Measurements from ENCODE around the gene GON4L.
A peak's percentile ranks its signal among the peaks of the same experiment; 100 is the strongest.

Gene GON4L

GRCh38 chr1:155859881-155860871 lies 3.2 kb upstream of the GON4L start (continued):
- TF ChIP-seq ZNF26 (tag by site-specific recombination; IDR thresholded peaks at IDR 0.05) (no peak), ZNF391 (tag by site-specific recombination; IDR thresholded peaks at IDR 0.05; ENCODE audit: borderline replicate concordance, low read depth) (no peak; the same call in none of the 2 replicates), ZNF211 (tag by site-specific recombination; IDR thresholded peaks at IDR 0.05; ENCODE audit: low read depth) (no peak), ZIC2 (tag by site-specific recombination; IDR thresholded peaks at IDR 0.05) (peak; percentile 3; the same call in 1 of the 2 replicates), ZNF645 (tag by site-specific recombination; IDR thresholded peaks at IDR 0.05) (no peak), ZNF274 (IDR thresholded peaks at IDR 0.05; ENCODE audit: low read length) (no peak), ZNF274 (tag by site-specific recombination; IDR thresholded peaks at IDR 0.05; ENCODE audit: borderline replicate concordance) (no peak), ZNF580 (tag by site-specific recombination; IDR thresholded peaks at IDR 0.05) (peak; percentile 26; the same call in 1 of the 2 replicates), ZNF311 (tag by site-specific recombination; IDR thresholded peaks at IDR 0.05; ENCODE audit: borderline replicate concordance) (no peak), ZSCAN16 (tag by site-specific recombination; IDR thresholded peaks at IDR 0.05) (no peak), EGR2 (tag by site-specific recombination; IDR thresholded peaks at IDR 0.05; ENCODE audit: low read depth) (peak; percentile 81), ZNF202 (tag by site-specific recombination; IDR thresholded peaks at IDR 0.05; ENCODE audit: borderline replicate concordance) (no peak), ELK4 (IDR thresholded peaks at IDR 0.05; ENCODE audit: borderline replicate concordance, low read depth, low read length) (no peak), ZNF521 (tag by site-specific recombination; IDR thresholded peaks at IDR 0.05) (no peak), ZNF76 (tag by site-specific recombination; IDR thresholded peaks at IDR 0.05; ENCODE audit: borderline replicate concordance, low read depth) (peak; percentile 36; the same call in 1 of the 2 replicates), ZNF239 (tag by site-specific recombination; IDR thresholded peaks at IDR 0.05) (no peak), MEIS1 (CRISPR knock-in tag; IDR thresholded peaks at IDR 0.05; ENCODE audit: borderline replicate concordance) (no peak), YY2 (tag by site-specific recombination; IDR thresholded peaks at IDR 0.05) (peak; percentile 67; the same call in 1 of the 2 replicates), ZNF514 (tag by site-specific recombination; IDR thresholded peaks at IDR 0.05) (no peak), ZFP69B (tag by site-specific recombination; IDR thresholded peaks at IDR 0.05) (peak; percentile 87), ZNF501 (tag by site-specific recombination; IDR thresholded peaks at IDR 0.05) (peak; percentile 55; the same call in 1 of the 2 replicates), ZNF433 (tag by site-specific recombination; IDR thresholded peaks at IDR 0.05; ENCODE audit: low read depth) (no peak), RBAK (tag by site-specific recombination; IDR thresholded peaks at IDR 0.05) (no peak), GLI2 (tag by site-specific recombination; IDR thresholded peaks at IDR 0.05; ENCODE audit: borderline replicate concordance, low read depth) (no peak), ZNF140 (tag by site-specific recombination; IDR thresholded peaks at IDR 0.05) (no peak), IKZF3 (tag by site-specific recombination; IDR thresholded peaks at IDR 0.05) (peak; percentile 83), ZNF600 (tag by site-specific recombination; IDR thresholded peaks at IDR 0.05) (peak; percentile 50; the same call in 1 of the 2 replicates), ZNF837 (tag by site-specific recombination; IDR thresholded peaks at IDR 0.05) (no peak), ZNF530 (tag by site-specific recombination; IDR thresholded peaks at IDR 0.05; ENCODE audit: low read depth) (no peak), ZNF37A (tag by site-specific recombination; IDR thresholded peaks at IDR 0.05) (no peak), ZNF843 (tag by site-specific recombination; IDR thresholded peaks at IDR 0.05) (peak; percentile 51; the same call in 1 of the 2 replicates), ZNF138 (tag by site-specific recombination; IDR thresholded peaks at IDR 0.05; ENCODE audit: borderline replicate concordance) (no peak), KLF8 (tag by site-specific recombination; IDR thresholded peaks at IDR 0.05) (peak; percentile 78), TCF7L2 (IDR thresholded peaks at IDR 0.05; ENCODE audit: borderline replicate concordance, low read depth, low read length) (no peak), YY1 (tag by site-specific recombination; IDR thresholded peaks at IDR 0.05) (peak; percentile 84; the same call in 1 of the 2 replicates)

Measured in HEK293 (cell line).